A549 (cell line): Measurements from ENCODE around the gene COLEC12. TPM values are rescaled to one million over a fixed set of nuclear protein-coding genes. Genes with fewer than 3 reads are reported as not detected.
A peak's percentile ranks its signal among the peaks of the same experiment; 100 is the strongest.

ENCODE experiments used
- ATAC-seq, 2 experiments: fragments of 200-7000 bp in 1 of 2; fragments of >200 bp in 1 of 2; cut with Nextera tagmentation in 1 of 2; cut with Tn5 transposase in 1 of 2; 3 replicates each; pipeline versions ENCODE4 v1.8.0 to v1.9.1; 2018 to 2020; ENCODE audit warnings: mild to moderate bottlenecking in 1 of 2, moderate library complexity in 1 of 2
- CTCF ChIA-PET: fragments of 300-600 bp; sonication (Branson Sonifier 250); formaldehyde crosslinking; extraction: SDS; loops from one replicate; lab custom pipeline; 2021; ENCODE audit warnings: antibody characterized with exemption, inconsistent platforms; lab: Yijun Ruan, JAX
- POLR2A ChIA-PET: fragments of 350-600 bp; formaldehyde crosslinking; extraction: SDS; loops from one replicate; lab custom pipeline; 2021; ENCODE audit warnings: antibody characterized with exemption, inconsistent platforms; lab: Yijun Ruan, JAX
- DNase-seq, 2 experiments: peaks; one replicate each; pipeline versions ENCODE4 v3.0.0 to v3.0.0-alpha.2; 2011 to 2016; ENCODE audit warnings: low read depth in 1 of 2, low spot score in 1 of 2
- FAIRE-seq: peaks from 2 replicates; lab custom pipeline; 2011; peaks lifted over from hg19 to GRCh38; lab: Jason Lieb, UNC
- H3K27ac ChIP-seq, 2 experiments: fragments of >200 bp; sonication (Bioruptor Twin); formaldehyde crosslinking; 3 replicates each; pipeline ENCODE4 v1.5.1; 2016 to 2017
- H3K4me1 ChIP-seq: fragments of >200 bp; sonication (Bioruptor Twin); formaldehyde crosslinking; 3 replicates; pipeline ENCODE4 v1.6.1; 2016
- H3K4me2 ChIP-seq: fragments of >200 bp; sonication (Bioruptor Twin); formaldehyde crosslinking; 3 replicates; pipeline ENCODE4 v1.6.1; 2016
- H3K4me3 ChIP-seq: fragments of >200 bp; sonication (Bioruptor Twin); formaldehyde crosslinking; 3 replicates; pipeline ENCODE4 v1.5.1; 2016
- H3K9me3 ChIP-seq: fragments of >200 bp; sonication (Bioruptor Twin); formaldehyde crosslinking; 3 replicates; pipeline ENCODE4 v1.6.1; 2016
- BHLHE40 ChIP-seq: IDR thresholded peaks from 2 replicates; pipeline ENCODE4 v1.6.1; 2012; ENCODE audit warnings: low read depth, low read length, inconsistent platforms
- E2F6 ChIP-seq: IDR thresholded peaks from 2 replicates; pipeline ENCODE4 v1.6.1; 2012; ENCODE audit warnings: low read depth, borderline replicate concordance
- FOSB ChIP-seq: fragments of 250-450 bp; sonication (Bioruptor Pico); IDR thresholded peaks from 2 replicates; pipeline ENCODE4 v1.5.0; 2020; ENCODE audit warnings: mild to moderate bottlenecking, moderate library complexity
- HDAC2 ChIP-seq: fragments of 200-600 bp; sonication (generic); IDR thresholded peaks from 2 replicates; pipeline ENCODE4 v1.6.1; 2016
- HOXB13 ChIP-seq: fragments of 250-450 bp; sonication (Bioruptor Pico); IDR thresholded peaks from 2 replicates; pipeline ENCODE4 v1.5.0; 2020; ENCODE audit warnings: low read depth, mild to moderate bottlenecking, moderate library complexity
- JUN ChIP-seq, 2 experiments: fragments of >200 bp; sonication (Bioruptor Twin); formaldehyde crosslinking; IDR thresholded peaks; 2 replicates in 1 of 2; 3 replicates in 1 of 2; pipeline ENCODE4 v1.6.1; 2016 to 2017
- KDM1A ChIP-seq: fragments of 200-600 bp; sonication (generic); IDR thresholded peaks from 2 replicates; pipeline ENCODE4 v1.6.1; 2016; ENCODE audit warnings: low read depth, mild to moderate bottlenecking
- KDM5A ChIP-seq: fragments of 200-600 bp; sonication (generic); IDR thresholded peaks from 2 replicates; pipeline ENCODE4 v1.6.1; 2016; ENCODE audit warnings: antibody characterized with exemption, mild to moderate bottlenecking
- MAFK ChIP-seq: fragments of 450-650 bp; IDR thresholded peaks from 2 replicates; pipeline ENCODE4 v1.6.1; 2014; ENCODE audit not compliant: partially characterized antibody
- MAZ ChIP-seq: fragments of 150-350 bp; IDR thresholded peaks from 2 replicates; pipeline ENCODE4 v1.6.1; 2014; ENCODE audit warnings: antibody characterized with exemption, low read depth, low read length, borderline replicate concordance
- POLR2AphosphoS2 ChIP-seq: conservative IDR thresholded peaks from 2 replicates; pipeline ENCODE4 v1.6.1; 2012; ENCODE audit warnings: low read length, improper control_type of control experiment, inconsistent platforms
- RAD21 ChIP-seq, 2 experiments: fragments of >200 bp in 1 of 2; sonication (Bioruptor Twin) in 1 of 2; formaldehyde crosslinking in 1 of 2; IDR thresholded peaks in 1 of 2; conservative IDR thresholded peaks in 1 of 2; 2 replicates in 1 of 2; 3 replicates in 1 of 2; pipeline ENCODE4 v1.6.1; 2012 to 2018; ENCODE audit warnings: inconsistent platforms in 1 of 2
- RCOR1 ChIP-seq: fragments of 150-350 bp; IDR thresholded peaks from 2 replicates; pipeline ENCODE4 v1.6.1; 2014; ENCODE audit warnings: antibody characterized with exemption, low read length, low read depth
- RFX5 ChIP-seq: fragments of 450-650 bp; IDR thresholded peaks from 2 replicates; pipeline ENCODE4 v1.7.1; 2014; ENCODE audit warnings: antibody characterized with exemption, mild to moderate bottlenecking, moderate library complexity
- TFCP2L1 ChIP-seq: fragments of 250-450 bp; sonication (Bioruptor Pico); IDR thresholded peaks from 2 replicates; pipeline ENCODE4 v1.5.0; 2021; ENCODE audit warnings: mild to moderate bottlenecking
- ZC3H11A ChIP-seq: fragments of 450-650 bp; IDR thresholded peaks from 2 replicates; pipeline ENCODE4 v1.6.1; 2014; ENCODE audit warnings: antibody characterized with exemption, mild to moderate bottlenecking
- WGBS: methylation state at CpG from one replicate; pipeline ENCODE4 v1.1.6; 2017; ENCODE audit errors: missing lambda C conversion rate; 5-methylcytosine and 5-hydroxymethylcytosine counted together
- polyA plus RNA-seq, 4 experiments: library from polyadenylated mRNA; depleted of rRNA in 3 of 4; stranded (reverse); fragments of >200 nt; fragmentation: RNase III in 1 of 4; extraction: RNeasy Plus Mini Kit Qiagen cat#74134 plus additional on column Dnase treatment in 1 of 4; gene quantifications; 2 replicates in 3 of 4; 3 replicates in 1 of 4; pipeline ENCODE4 v1.2.3, GENCODE V29; 2011 to 2017

COLEC12 gene
- polyA plus RNA-seq, 2 of the 4 experiments (the other 2 are of a cell fraction), result 0.01 TPM; not detected in 1

GRCh38 chr18:433960-434359 is 66.5 kb downstream of the COLEC12 start:
- Histone ChIP-seq H3K9me3 (no peaks in the 10 kb centered on the region), H3K4me1 (no peaks in the 10 kb centered on the region), H3K27ac (no peak overlapping the region), H3K4me2 (no peak overlapping the region), H3K4me3 (no peak overlapping the region)
- WGBS, result 64% methylated on average over 2 of the region's 2 CpGs
- DNase-seq (no peak), ATAC-seq (no peak), FAIRE-seq (no peak)
- ChIA-PET CTCF (interaction anchor here (0.6 kb wide), 1 partner anchor 51 kb away, joined by 3 read pairs; no protein-coding TSS in a partner anchor), POLR2A (no interaction called here)
- no peak for TF ChIP-seq TFCP2L1
- TF ChIP-seq RCOR1, result no peak
- no peak for TF ChIP-seq KDM5A

- Histone ChIP-seq H3K4me2 (no peak overlapping the region), H3K4me1 (no peaks in the 10 kb centered on the region), H3K9me3 (no peaks in the 10 kb centered on the region), H3K27ac (no peak overlapping the region), H3K4me3 (no peak overlapping the region)
- no peak for FAIRE-seq
- ChIA-PET POLR2A (no interaction called here), CTCF (no interaction called here)
- no peak for TF ChIP-seq MAZ
- ATAC-seq, result no peak
- DNase-seq, result no peak
- 67% methylated on average over 3 of the region's 3 CpGs for WGBS
These were observed 67.2 kb downstream of the COLEC12 start for GRCh38 chr18:433298-433697.

GRCh38 chr18:432791-433190 is 67.7 kb downstream of the COLEC12 start:
- no peak for DNase-seq
- WGBS, result 62% methylated on average over 4 of the region's 4 CpGs

GRCh38 chr18:429030-429429 is 71.5 kb downstream of the COLEC12 start:
- Histone ChIP-seq H3K4me2 (no peak overlapping the region), H3K4me3 (no peak overlapping the region), H3K27ac (no peak overlapping the region; a peak in 1 of 6 replicates), H3K9me3 (no peaks in the 10 kb centered on the region), H3K4me1 (no peaks in the 10 kb centered on the region)
- ATAC-seq (no peak), FAIRE-seq (no peak), DNase-seq (no peak)
- ChIA-PET CTCF (no interaction called here), POLR2A (no interaction called here)
- TF ChIP-seq RAD21 (conservative IDR thresholded peaks at IDR 0.05 in 1 of 2, IDR thresholded peaks at IDR 0.05 in 1 of 2), result no peak
- no peak for TF ChIP-seq E2F6
- TF ChIP-seq HDAC2, result no peak
- 6% methylated on average over 1 of the region's 1 CpG for WGBS

More at GRCh38 chr18:432791-433190, 67.7 kb downstream of the COLEC12 start:
- no peak overlapping the region for H3K27ac ChIP-seq
- H3K4me1 ChIP-seq, result no peaks in the 10 kb centered on the region
- FAIRE-seq (no peak), ATAC-seq (no peak)
- no peak overlapping the region for H3K4me3 ChIP-seq
- CTCF ChIA-PET, result interaction anchor here (0.5 kb wide), 1 partner anchor 186 kb away, joined by 3 read pairs; no protein-coding TSS in a partner anchor
- no peak for TF ChIP-seq ZC3H11A
- no peak for TF ChIP-seq POLR2AphosphoS2
- no peak for TF ChIP-seq BHLHE40
- no peak for TF ChIP-seq KDM1A
- no peak overlapping the region for H3K4me2 ChIP-seq
- no peaks in the 10 kb centered on the region for H3K9me3 ChIP-seq
- POLR2A ChIA-PET, result no interaction called here

GRCh38 chr18:427005-427404 is 73.5 kb downstream of the COLEC12 start:
- DNase-seq (peak in 1 of 2 experiments; percentile 4), FAIRE-seq (no peak), ATAC-seq (no peak)
- no peak overlapping the region for H3K4me2 ChIP-seq
- H3K27ac ChIP-seq, result no peak overlapping the region
- no peaks in the 10 kb centered on the region for H3K9me3 ChIP-seq
- H3K4me3 ChIP-seq, result no peak overlapping the region
- CTCF ChIA-PET, result no interaction called here
- POLR2A ChIA-PET, result no interaction called here
- peak; percentile 31 for TF ChIP-seq MAFK
- no peak for TF ChIP-seq RFX5
- no peak for TF ChIP-seq FOSB (CRISPR knock-in tag)
- TF ChIP-seq HOXB13 (CRISPR knock-in tag), result no peak
- TF ChIP-seq JUN (IDR thresholded peaks at IDR 0.05), result no peak
- H3K4me1 ChIP-seq, result no peaks in the 10 kb centered on the region
- WGBS, result 76% methylated on average over 8 of the region's 8 CpGs
